AG04450 (cell line): ENCODE results near the gene EVC2. TPM values are rescaled to one million over a fixed set of nuclear protein-coding genes. Genes with fewer than 3 reads are reported as not detected.

ENCODE experiments used
- CTCF ChIA-PET: fragments of 300-600, 350-600 bp; formaldehyde crosslinking; extraction: SDS; loops from one replicate; lab custom pipeline; 2022; ENCODE audit warnings: antibody characterized with exemption, inconsistent platforms; lab: Charles Lee
- POLR2A ChIA-PET: fragments of 350-600 bp; formaldehyde crosslinking; extraction: SDS; loops from one replicate; lab custom pipeline; 2021; ENCODE audit warnings: antibody characterized with exemption, inconsistent platforms; lab: Yijun Ruan, JAX
- DNase-seq: peaks from one replicate; pipeline ENCODE4 v3.0.0-alpha.2; 2011; ENCODE audit warnings: low read depth, low spot score
- H3K27ac ChIP-seq: one replicate; pipeline ENCODE4 v1.5.1; 2012; ENCODE audit warnings: low read depth, low read length, control low read depth
- H3K27me3 ChIP-seq: one replicate; pipeline ENCODE4 v1.6.0; 2012; ENCODE audit warnings: low read length; ENCODE audit not compliant: control insufficient read depth, insufficient read depth
- H3K4me3 ChIP-seq: 2 replicates; pipeline ENCODE4 v1.5.1; 2011; ENCODE audit warnings: mild to moderate bottlenecking, low read depth, low read length, control low read depth
- H3K9me3 ChIP-seq: 2 replicates; pipeline ENCODE4 v1.5.1; 2012; ENCODE audit warnings: low read length; ENCODE audit not compliant: control insufficient read depth, insufficient read depth
- polyA plus RNA-seq: library from polyadenylated mRNA; depleted of rRNA; stranded (reverse); fragments of >200 nt; gene quantifications from 2 replicates; pipeline ENCODE4 v1.2.3, GENCODE V29; 2011
- TF ChIP-seq, protein P1 (sequence below): IDR thresholded peaks from 2 replicates; pipeline ENCODE4 v1.5.1; 2011; ENCODE audit warnings: low read depth, low read length, control low read depth, inconsistent platforms

EVC2 gene
- polyA plus RNA-seq, 1 experiment: 2.1 TPM

DNA sequence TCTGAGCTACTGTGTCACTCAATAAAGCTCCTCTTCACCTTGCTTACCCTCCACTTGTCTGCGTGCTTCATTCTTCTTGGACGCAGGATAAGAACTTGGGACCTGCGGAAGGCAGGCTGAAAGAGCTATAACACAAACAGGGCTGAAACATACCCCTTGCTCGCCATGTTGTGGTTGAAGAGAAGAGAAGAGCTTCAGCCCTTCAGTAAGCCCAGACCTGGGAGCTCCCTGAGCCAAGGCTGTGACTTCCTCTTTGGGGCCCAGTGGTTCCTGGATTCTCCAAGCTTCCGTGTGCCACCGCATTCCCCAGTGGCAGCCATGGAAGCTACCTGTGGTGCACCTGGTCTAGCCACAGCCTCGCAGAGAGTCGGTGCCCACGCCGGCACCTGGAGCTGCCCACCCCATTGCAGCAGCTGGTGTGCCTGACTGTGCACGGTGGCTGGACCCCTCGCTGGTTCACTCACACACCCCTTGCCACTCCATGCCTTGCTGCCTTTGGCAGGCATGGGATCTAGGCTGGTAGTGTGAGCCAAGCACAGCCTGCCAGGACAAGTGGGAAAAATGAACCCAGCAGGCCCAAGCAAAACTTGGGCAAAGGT is 160.6 kb downstream of the EVC2 start:
- ChIA-PET CTCF (no interaction called here), POLR2A (no interaction called here)
- DNase-seq: no peak
- Histone ChIP-seq H3K27me3 (no peaks in the 10 kb centered on the region), H3K27ac (no peak overlapping the region), H3K9me3 (peaks cover 10% of the 10 kb centered on the region; the same call in 1 of the 2 replicates), H3K4me3 (no peak overlapping the region)
- TF ChIP-seq, protein P1, sequence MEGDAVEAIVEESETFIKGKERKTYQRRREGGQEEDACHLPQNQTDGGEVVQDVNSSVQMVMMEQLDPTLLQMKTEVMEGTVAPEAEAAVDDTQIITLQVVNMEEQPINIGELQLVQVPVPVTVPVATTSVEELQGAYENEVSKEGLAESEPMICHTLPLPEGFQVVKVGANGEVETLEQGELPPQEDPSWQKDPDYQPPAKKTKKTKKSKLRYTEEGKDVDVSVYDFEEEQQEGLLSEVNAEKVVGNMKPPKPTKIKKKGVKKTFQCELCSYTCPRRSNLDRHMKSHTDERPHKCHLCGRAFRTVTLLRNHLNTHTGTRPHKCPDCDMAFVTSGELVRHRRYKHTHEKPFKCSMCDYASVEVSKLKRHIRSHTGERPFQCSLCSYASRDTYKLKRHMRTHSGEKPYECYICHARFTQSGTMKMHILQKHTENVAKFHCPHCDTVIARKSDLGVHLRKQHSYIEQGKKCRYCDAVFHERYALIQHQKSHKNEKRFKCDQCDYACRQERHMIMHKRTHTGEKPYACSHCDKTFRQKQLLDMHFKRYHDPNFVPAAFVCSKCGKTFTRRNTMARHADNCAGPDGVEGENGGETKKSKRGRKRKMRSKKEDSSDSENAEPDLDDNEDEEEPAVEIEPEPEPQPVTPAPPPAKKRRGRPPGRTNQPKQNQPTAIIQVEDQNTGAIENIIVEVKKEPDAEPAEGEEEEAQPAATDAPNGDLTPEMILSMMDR: no peak

DNA sequence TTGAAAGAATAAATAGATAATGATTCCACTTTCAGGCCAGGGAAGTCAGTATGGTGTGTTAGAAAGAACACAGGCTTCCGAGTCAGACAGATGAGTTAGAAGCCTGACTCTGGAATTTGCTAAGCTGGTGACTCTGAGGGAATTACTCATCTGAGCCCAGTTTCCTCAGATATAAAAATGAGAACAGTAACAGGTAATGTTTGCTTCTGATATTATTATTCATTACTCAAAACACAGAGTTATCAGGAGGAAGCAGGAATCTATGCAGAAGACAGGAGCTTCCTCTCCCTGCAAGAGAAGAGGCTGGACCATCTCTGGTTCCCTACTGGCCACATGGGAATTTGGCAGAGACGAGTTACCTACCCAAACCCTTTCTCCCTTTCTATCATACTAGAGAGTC is 163.1 kb downstream of the EVC2 start:
- H3K9me3 ChIP-seq: peaks cover 10% of the 10 kb centered on the region; the same call in 1 of the 2 replicates
- no peak overlapping the region for H3K4me3 ChIP-seq
- ChIA-PET POLR2A (no interaction called here), CTCF (no interaction called here)
- no peaks in the 10 kb centered on the region for H3K27me3 ChIP-seq
- TF ChIP-seq, protein P1: no peak
- DNase-seq: no peak
- H3K27ac ChIP-seq: no peak overlapping the region

- POLR2A ChIA-PET: no interaction called here
- TF ChIP-seq, protein P1: no peak
Measured at GRCh38 chr4:5544762-5545161, 163.6 kb downstream of the EVC2 start.

DNA sequence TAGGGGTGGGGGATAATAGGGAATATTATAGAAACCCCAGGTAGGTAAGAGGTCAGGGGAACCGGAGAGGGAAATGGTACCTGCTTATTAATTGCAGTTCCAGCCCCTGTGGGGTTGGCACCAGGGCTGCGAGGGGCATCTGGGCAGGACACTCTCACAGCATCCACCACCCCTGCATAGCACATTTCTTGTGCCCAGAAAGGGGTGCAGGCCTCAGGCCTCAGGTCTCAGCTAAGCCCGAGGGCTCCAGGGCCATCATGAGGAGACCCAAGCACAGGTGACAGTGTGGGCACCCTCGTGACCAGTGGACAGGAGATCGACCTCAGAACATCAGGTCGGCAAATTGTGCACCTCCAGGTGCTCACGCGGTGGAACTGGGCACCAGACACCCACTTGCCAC is 164.7 kb downstream of the EVC2 start:
- Histone ChIP-seq H3K27me3 (no peaks in the 10 kb centered on the region), H3K4me3 (no peak overlapping the region), H3K27ac (no peak overlapping the region), H3K9me3 (peaks cover 10% of the 10 kb centered on the region; the same call in 1 of the 2 replicates)
- ChIA-PET POLR2A (no interaction called here), CTCF (no interaction called here)
- TF ChIP-seq, protein P1: no peak
- no peak for DNase-seq

More at GRCh38 chr4:5544762-5545161, 163.6 kb downstream of the EVC2 start:
- Histone ChIP-seq H3K4me3 (no peak overlapping the region), H3K27me3 (no peaks in the 10 kb centered on the region), H3K27ac (no peak overlapping the region), H3K9me3 (peaks cover 10% of the 10 kb centered on the region; the same call in 1 of the 2 replicates)
- DNase-seq: no peak
- CTCF ChIA-PET: no interaction called here

GRCh38 chr4:5541169-5541568 is 167.2 kb downstream of the EVC2 start:
- POLR2A ChIA-PET: no interaction called here
- CTCF ChIA-PET: no interaction called here

More at GRCh38 chr4:5541169-5541568, 167.2 kb downstream of the EVC2 start:
- Histone ChIP-seq H3K9me3 (no peaks in the 10 kb centered on the region), H3K4me3 (no peak overlapping the region), H3K27ac (no peak overlapping the region), H3K27me3 (no peaks in the 10 kb centered on the region)
- TF ChIP-seq, protein P1: no peak
- DNase-seq: no peak
